Activated naive CD8-positive, alpha-beta T cell treated with anti-CD3 and anti-CD28 coated beads for 36 hours (primary cell): Measurements from ENCODE around the gene MS4A8. TPM values are rescaled to one million over a fixed set of nuclear protein-coding genes. Genes with fewer than 3 reads are reported as not detected.
"Not testable (repeated sequence)": the region's sequence is repeated elsewhere in the genome, so short reads cannot be mapped to it uniquely, and the experiment has no call there.

Experiments
- DNase-seq: peaks from one replicate; pipeline ENCODE4 v3.0.0; 2021
- H3K27ac Mint-ChIP-seq: one replicate; pipeline ENCODE4 v1.8.0; 2022; ENCODE audit warnings: mild to moderate bottlenecking, moderate library complexity, mixed read lengths
- H3K27me3 Mint-ChIP-seq: one replicate; pipeline ENCODE4 v1.8.0; 2022; ENCODE audit warnings: mild to moderate bottlenecking, mixed read lengths
- H3K36me3 Mint-ChIP-seq: one replicate; pipeline ENCODE4 v1.8.0; 2021; ENCODE audit warnings: mild to moderate bottlenecking, mixed read lengths
- H3K4me1 Mint-ChIP-seq: one replicate; pipeline ENCODE4 v1.8.0; 2021; ENCODE audit warnings: mixed read lengths
- H3K4me3 Mint-ChIP-seq: one replicate; pipeline ENCODE4 v1.8.0; 2022; ENCODE audit warnings: mild to moderate bottlenecking, moderate library complexity, mixed read lengths
- H3K9me3 Mint-ChIP-seq: one replicate; pipeline ENCODE4 v1.8.0; 2022; ENCODE audit warnings: mixed read lengths
- total RNA-seq, 2 experiments: library from RNA; stranded (reverse); gene quantifications; one replicate each; pipeline ENCODE4 v1.2.3, GENCODE V29; 2021

MS4A8 gene, protein sequence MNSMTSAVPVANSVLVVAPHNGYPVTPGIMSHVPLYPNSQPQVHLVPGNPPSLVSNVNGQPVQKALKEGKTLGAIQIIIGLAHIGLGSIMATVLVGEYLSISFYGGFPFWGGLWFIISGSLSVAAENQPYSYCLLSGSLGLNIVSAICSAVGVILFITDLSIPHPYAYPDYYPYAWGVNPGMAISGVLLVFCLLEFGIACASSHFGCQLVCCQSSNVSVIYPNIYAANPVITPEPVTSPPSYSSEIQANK
- not detected for total RNA-seq

DNA sequence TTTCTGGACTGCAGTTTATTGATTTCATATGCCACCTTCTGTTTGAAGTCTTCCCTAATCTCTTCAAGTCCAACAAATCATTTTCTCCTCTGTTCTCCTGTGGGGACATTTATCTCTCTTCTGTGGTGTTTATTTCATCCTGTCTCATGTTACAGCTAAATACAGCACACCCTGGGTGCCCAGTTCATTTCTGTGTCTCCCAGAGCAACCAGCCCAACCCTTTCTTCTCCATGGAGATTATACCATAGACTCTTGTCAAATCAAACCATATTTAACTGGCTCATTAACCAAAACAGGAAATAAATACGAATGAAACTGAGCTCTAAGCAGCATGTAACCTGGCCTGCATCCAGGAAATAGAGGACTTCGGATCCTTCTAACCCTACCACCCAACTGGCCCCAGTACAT, at the start of gene MS4A8:
Gene MS4A8 (plus strand): TSS at position 329 of the 408 bp plus-strand sequence. CDS start 1,249 bp downstream, outside the sequence.
- peaks cover 3% of the 10 kb centered on the region for H3K9me3 Mint-ChIP-seq
- no peak for DNase-seq
- H3K27ac Mint-ChIP-seq = no peak within 1 kb of the TSS
- H3K27me3 Mint-ChIP-seq = peaks cover 9% of the 10 kb centered on the region
- H3K4me1 Mint-ChIP-seq = no peaks in the 10 kb centered on the region
- H3K4me3 Mint-ChIP-seq = no peak within 1 kb of the TSS
- H3K36me3 Mint-ChIP-seq = peaks cover 2% of the 10 kb centered on the region

- Mint-ChIP-seq H3K4me3 (no peak overlapping the region), H3K36me3 (no peaks in the 10 kb centered on the region), H3K27ac (no peak overlapping the region), H3K9me3 (no peaks in the 10 kb centered on the region), H3K27me3 (peaks cover 20% of the 10 kb centered on the region), H3K4me1 (no peaks in the 10 kb centered on the region)
- no peak for DNase-seq
These were observed 41.5 kb upstream of the MS4A8 start for GRCh38 chr11:60657888-60658287.

- no peak overlapping the region for H3K4me3 Mint-ChIP-seq
These were observed 41.0 kb upstream of the MS4A8 start for GRCh38 chr11:60658409-60658808.

GRCh38 chr11:60672255-60672654, 27.2 kb upstream of the MS4A8 start:
- DNase-seq = no peak
- no peak overlapping the region for H3K4me3 Mint-ChIP-seq

More at GRCh38 chr11:60658409-60658808, 41.0 kb upstream of the MS4A8 start:
- no peak for DNase-seq
- Mint-ChIP-seq H3K27me3 (peaks cover 19% of the 10 kb centered on the region), H3K4me1 (no peaks in the 10 kb centered on the region), H3K36me3 (no peaks in the 10 kb centered on the region), H3K9me3 (no peaks in the 10 kb centered on the region), H3K27ac (no peak overlapping the region)

DNA sequence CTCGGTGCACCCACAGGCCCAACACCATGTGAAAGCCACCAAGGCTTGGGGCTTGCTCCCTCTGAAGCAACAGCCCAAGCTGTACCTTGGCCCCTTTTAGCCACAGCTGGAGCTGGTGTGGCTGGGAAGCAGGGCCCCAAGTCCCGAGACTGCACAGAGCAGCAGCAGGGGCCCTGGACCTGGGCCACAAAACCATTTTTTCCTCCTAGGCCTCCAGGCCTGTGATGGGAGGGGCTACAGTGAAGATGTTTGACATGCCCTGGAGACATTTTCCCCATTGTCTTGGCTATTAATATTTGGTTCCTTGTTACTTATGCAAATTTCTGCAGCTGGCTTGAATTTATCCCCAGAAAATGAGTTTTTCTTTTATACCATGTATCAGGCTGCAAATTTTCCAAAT, 21.2 kb upstream of the MS4A8 start:
- H3K36me3 Mint-ChIP-seq, H3K4me3 Mint-ChIP-seq, DNase-seq, H3K4me1 Mint-ChIP-seq, H3K27ac Mint-ChIP-seq: not testable (repeated sequence)
- Mint-ChIP-seq H3K27me3 (peaks cover 13% of the 10 kb centered on the region), H3K9me3 (peaks cover 33% of the 10 kb centered on the region)

More at GRCh38 chr11:60672255-60672654, 27.2 kb upstream of the MS4A8 start:
- peaks cover 2% of the 10 kb centered on the region for H3K36me3 Mint-ChIP-seq
- no peaks in the 10 kb centered on the region for H3K4me1 Mint-ChIP-seq
- peaks cover 25% of the 10 kb centered on the region for H3K9me3 Mint-ChIP-seq
- peaks cover 25% of the 10 kb centered on the region for H3K27me3 Mint-ChIP-seq
- H3K27ac Mint-ChIP-seq = no peak overlapping the region

DNA sequence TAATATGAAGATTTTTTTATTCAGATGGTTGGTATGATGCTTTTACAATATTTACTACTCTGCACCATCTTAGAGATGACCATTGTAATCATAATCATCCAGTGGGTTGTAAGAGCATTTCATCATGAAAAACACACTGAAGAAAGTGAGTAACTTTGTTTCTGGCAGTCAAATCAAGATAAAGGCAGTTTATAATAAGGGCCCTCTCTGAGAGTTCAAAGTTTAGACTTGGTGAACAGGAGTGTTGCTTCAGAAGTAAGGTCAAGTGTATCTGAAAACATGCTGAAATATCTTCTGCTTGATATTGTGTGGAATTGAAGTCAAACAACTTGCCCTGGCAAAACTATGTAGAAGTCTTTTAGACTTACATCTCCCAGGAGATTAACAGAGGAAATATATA, 19.5 kb upstream of the MS4A8 start:
- H3K4me1 Mint-ChIP-seq = no peaks in the 10 kb centered on the region
- H3K4me3 Mint-ChIP-seq = no peak overlapping the region
- H3K27ac Mint-ChIP-seq = no peak overlapping the region
- peaks cover 14% of the 10 kb centered on the region for H3K27me3 Mint-ChIP-seq
- peaks cover 8% of the 10 kb centered on the region for H3K36me3 Mint-ChIP-seq
- H3K9me3 Mint-ChIP-seq = peaks cover 26% of the 10 kb centered on the region
- DNase-seq = no peak

- DNase-seq = no peak
- Mint-ChIP-seq H3K4me3 (no peak overlapping the region), H3K27me3 (peaks cover 14% of the 10 kb centered on the region), H3K36me3 (peaks cover 8% of the 10 kb centered on the region), H3K9me3 (peaks cover 26% of the 10 kb centered on the region), H3K27ac (no peak overlapping the region), H3K4me1 (no peaks in the 10 kb centered on the region)
These were observed 18.8 kb upstream of the MS4A8 start for GRCh38 chr11:60680455-60681119.

- H3K4me3 Mint-ChIP-seq, H3K9me3 Mint-ChIP-seq: not testable (repeated sequence)
These were observed 14.9 kb upstream of the MS4A8 start for GRCh38 chr11:60684541-60684848.

DNA sequence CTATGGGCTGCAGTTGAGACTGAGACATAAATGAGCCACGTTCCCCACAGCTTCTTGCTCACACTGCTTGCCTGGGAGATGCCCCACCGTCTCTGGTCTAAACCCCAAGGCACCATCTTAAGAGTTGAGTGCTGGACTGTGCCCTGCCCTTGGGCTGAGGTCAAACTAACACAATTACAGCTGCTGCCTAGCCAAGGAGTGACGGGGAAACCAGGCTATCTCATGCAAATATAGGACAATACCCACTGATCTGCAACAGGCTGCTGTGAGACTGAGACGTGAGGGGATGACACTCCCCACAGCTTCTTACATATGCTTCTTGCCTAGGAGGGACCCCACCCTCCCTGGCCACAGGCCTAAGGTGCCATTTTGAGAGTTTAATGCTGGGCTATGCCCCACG, 7.8 kb upstream of the MS4A8 start:
- Mint-ChIP-seq H3K4me3 (no peak overlapping the region), H3K4me1 (no peaks in the 10 kb centered on the region), H3K36me3 (peaks cover 2% of the 10 kb centered on the region), H3K9me3 (peaks cover 3% of the 10 kb centered on the region), H3K27me3 (peaks cover 15% of the 10 kb centered on the region), H3K27ac (no peak overlapping the region)
- no peak for DNase-seq

More at GRCh38 chr11:60684541-60684848, 14.9 kb upstream of the MS4A8 start:
- H3K4me1 Mint-ChIP-seq, DNase-seq, H3K27ac Mint-ChIP-seq, H3K27me3 Mint-ChIP-seq, H3K36me3 Mint-ChIP-seq: not testable (repeated sequence)

- Mint-ChIP-seq H3K27ac (no peak overlapping the region), H3K4me1 (no peaks in the 10 kb centered on the region), H3K4me3 (no peak overlapping the region), H3K27me3 (peaks cover 9% of the 10 kb centered on the region), H3K9me3 (peaks cover 1% of the 10 kb centered on the region), H3K36me3 (peaks cover 2% of the 10 kb centered on the region)
- no peak for DNase-seq
These were observed 524 bp downstream of the MS4A8 start for GRCh38 chr11:60699936-60700335.

- no peaks in the 10 kb centered on the region for H3K9me3 Mint-ChIP-seq
- H3K36me3 Mint-ChIP-seq = no peaks in the 10 kb centered on the region
- DNase-seq = no peak
- no peaks in the 10 kb centered on the region for H3K27me3 Mint-ChIP-seq
- no peaks in the 10 kb centered on the region for H3K4me1 Mint-ChIP-seq
- H3K4me3 Mint-ChIP-seq = no peak overlapping the region
- H3K27ac Mint-ChIP-seq = no peak overlapping the region
These were observed 1.5 kb downstream of the MS4A8 start for GRCh38 chr11:60700689-60701468.

GRCh38 chr11:60701469-60701818, 2.0 kb downstream of the MS4A8 start:
- Mint-ChIP-seq H3K27me3 (no peaks in the 10 kb centered on the region), H3K4me3 (no peak overlapping the region), H3K9me3 (no peaks in the 10 kb centered on the region), H3K36me3 (no peaks in the 10 kb centered on the region), H3K4me1 (no peaks in the 10 kb centered on the region), H3K27ac (no peak overlapping the region)
- no peak for DNase-seq

GRCh38 chr11:60703374-60703773, 4.0 kb downstream of the MS4A8 start:
- H3K9me3 Mint-ChIP-seq = no peaks in the 10 kb centered on the region
- no peaks in the 10 kb centered on the region for H3K36me3 Mint-ChIP-seq
- H3K27ac Mint-ChIP-seq = no peak overlapping the region
- H3K4me3 Mint-ChIP-seq = no peak overlapping the region
- H3K27me3 Mint-ChIP-seq = no peaks in the 10 kb centered on the region
- no peak for DNase-seq
- no peaks in the 10 kb centered on the region for H3K4me1 Mint-ChIP-seq

- no peak overlapping the region for H3K4me3 Mint-ChIP-seq
- no peak overlapping the region for H3K27ac Mint-ChIP-seq
- H3K4me1 Mint-ChIP-seq = no peaks in the 10 kb centered on the region
- H3K9me3 Mint-ChIP-seq = no peaks in the 10 kb centered on the region
- DNase-seq = no peak
- H3K36me3 Mint-ChIP-seq = no peaks in the 10 kb centered on the region
- H3K27me3 Mint-ChIP-seq = no peaks in the 10 kb centered on the region
These were observed 6.5 kb downstream of the MS4A8 start for GRCh38 chr11:60705895-60706294.

- no peak overlapping the region for H3K4me3 Mint-ChIP-seq
- no peak for DNase-seq
- no peak overlapping the region for H3K27ac Mint-ChIP-seq
- no peaks in the 10 kb centered on the region for H3K27me3 Mint-ChIP-seq
- no peaks in the 10 kb centered on the region for H3K36me3 Mint-ChIP-seq
- H3K9me3 Mint-ChIP-seq = no peaks in the 10 kb centered on the region
- no peaks in the 10 kb centered on the region for H3K4me1 Mint-ChIP-seq
These were observed 7.5 kb downstream of the MS4A8 start for GRCh38 chr11:60706931-60707330.
